ENCODE results near the gene RPL18A.

Gene RPL18A

DNA sequence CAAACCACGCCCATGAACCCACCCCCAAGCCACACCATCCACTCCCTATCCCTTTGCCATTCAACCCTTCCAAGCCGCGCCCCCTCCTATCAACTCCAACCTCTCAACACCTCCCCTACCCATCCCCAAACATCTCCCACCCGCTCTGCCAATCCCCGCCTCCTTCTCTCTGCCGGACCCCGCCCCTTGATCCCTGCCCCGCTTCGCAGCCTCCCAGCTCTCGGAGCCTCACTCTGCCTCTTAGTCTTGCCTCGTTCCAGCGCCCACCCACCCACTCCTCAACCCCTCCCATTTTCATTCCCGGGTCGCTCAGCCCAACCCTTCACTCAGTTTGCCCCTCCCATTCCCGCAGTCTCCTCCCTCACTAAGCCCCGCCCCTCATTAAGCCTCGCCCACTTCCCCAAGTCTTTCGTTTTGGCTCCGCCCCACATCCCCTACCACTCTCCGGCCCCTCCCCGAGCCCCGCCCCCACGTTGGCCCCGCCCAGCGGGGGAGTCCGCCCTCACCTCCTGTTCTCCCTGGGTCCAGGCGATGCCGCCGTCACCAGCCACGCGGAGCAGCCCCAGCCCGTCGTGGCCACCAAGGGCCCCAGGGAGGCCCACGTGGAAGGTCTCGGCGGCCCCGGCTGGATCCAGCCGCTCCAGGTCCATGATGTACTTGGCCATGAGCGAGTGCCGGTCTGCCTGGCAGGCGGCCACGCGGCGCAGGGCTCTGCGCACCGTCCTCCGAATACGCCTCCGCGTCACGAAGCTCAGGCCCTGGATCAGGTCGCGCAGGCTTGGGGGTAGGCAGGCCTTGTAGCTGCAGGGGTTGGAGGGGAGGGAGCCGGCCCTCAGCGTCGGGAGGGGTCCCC is 17.7 kb upstream of the RPL18A start:
- peak; percentile 39 for DNase-seq

DNA sequence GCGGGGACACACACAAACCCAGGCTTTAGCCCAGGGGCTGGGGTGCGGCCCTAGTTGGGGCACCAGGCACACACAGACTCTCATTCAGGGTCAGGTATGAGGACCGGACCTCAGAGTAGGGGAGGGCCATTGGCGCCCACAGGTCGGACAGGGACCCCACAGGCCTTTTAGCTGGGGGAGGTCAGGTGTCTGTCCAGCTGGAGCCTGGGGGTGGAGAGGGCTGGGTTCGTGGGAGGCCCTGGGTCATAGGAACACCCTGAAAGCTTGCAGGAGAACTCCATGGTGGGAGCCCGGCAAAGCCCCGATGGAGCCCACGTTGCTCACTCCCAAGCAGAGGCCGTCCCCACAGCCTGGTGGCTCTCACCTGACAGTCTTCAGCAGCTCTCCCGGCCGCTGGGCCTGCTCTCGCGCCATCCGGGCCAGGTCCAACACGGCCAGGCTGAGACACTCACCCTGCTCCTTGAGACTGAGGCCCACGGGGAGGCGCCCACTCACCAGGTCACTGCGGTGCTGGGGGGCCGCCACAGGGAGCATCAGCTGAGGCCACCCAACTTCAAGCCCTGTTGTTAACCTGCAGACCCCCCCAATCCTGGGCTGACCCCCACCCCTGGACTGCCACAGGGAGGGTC is 16.9 kb upstream of the RPL18A start:
- no peak for DNase-seq

DNA sequence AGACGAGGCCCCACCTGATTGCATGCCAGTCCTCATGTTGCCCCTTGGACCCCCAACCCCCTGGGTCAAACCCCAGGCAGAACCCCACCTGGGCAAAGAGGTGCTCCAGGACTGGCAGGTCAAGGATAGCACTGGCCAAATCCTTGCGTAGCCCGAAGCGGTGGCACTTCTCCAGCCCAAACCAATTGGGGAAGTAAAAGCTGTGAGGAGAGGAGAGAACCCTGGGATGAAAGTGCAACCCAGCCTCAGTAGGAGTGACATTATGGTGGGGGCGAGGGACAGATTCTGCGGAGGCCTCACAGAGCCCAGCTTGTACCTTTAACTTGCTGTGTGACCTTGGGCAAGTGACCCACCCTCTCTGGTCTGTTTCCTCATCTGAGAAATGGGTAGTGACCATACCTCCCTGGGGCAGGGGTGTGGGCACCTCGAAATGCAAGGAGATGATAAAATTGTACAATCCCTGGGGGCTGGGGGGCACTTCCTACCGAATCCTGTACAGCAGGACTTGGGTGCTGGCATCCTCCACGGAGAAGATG is 16.4 kb upstream of the RPL18A start:
- no peak for DNase-seq

DNA sequence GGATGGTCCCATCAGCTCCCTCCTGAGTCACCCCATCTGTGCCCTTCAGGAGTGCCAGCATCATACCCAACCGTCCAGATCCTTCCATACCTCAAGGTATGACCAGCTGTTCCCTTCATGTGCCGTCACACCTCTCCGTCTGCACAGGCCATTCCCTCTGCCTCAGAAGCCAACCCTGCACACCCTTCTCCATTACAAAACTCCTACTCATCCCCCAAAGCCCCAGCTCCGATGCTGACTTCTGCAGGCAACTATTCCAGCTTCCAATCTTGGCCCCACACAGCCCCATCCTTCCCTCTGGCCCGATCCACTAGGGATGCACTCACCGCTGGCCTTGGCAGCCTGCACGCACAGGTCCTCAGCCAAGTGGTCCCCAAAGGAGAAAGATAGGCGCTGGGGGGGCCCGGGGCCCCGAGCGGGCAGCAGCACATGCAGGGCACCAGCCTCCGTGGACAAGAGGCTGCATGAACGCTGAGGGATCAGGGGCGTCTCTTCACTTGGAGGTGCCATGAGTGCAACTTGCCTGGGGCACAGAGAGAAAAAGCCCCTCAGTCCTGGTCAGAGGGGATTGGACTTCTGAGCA is 15.7 kb upstream of the RPL18A start:
- DNase-seq = no peak

DNA sequence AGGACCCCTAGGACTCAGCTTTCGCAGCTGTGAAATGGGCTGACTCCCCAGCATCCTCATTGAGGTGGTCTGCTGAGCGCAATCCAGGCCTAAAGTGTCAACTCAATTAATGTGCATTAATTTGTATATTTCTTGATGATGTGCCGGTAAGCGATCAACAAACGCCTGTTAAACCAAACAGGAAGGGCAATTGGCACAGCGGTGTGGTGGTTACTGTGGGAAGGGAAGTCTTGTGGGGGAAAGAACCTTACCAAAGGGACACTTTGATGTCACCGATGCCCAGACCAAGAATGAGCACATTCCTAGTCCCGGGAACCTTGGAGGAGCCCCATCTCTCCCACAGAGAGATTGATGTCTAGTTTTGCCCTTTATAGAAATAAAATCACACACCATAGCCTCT is 13.6 kb upstream of the RPL18A start:
- peak; percentile 45 for DNase-seq

DNA sequence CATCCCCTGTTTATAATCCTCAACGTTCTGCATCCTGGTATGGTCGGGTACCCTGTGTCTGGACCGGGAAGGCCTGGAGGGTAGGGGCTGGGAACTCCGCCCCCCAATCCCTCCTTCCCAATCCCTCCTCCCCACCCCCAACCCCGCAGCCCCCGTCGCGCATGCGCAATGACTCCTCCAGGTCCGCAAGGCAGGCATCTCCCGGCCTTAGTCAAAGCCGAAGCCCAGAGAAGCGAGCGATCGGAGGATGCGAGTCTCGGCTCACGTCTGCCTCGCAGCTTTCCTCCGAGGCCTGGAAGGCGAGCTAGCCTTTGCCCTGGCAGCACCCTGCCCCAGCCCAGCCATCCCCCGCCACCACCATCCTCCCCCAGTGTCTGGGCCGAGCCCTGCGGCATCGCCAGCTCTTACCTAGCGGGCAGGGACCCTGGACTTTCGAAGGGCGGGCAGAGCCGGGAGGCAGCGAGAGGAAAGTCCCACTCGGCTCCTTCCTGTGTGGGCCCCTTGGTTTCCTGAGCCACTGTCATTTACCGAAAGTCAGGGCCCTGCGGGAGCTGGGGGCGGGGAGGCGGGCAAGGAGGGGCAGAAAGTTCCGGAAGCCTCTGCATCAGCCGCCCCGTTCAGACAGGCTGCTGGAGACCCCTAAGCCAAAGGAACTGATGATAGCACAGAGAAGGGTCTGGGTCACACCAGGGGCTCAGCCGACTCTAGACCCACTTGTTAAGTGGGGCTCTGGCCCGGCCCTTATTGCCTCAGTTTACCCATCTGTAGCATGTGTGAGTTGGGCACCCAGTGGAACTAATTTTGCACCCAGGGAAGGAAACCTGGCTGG is 12.0 kb upstream of the RPL18A start, which contains the start of gene JAK3:
JAK3 (minus strand) TSS at position 445 of the 829 bp plus-strand sequence. CDS start 3,565 bp downstream, outside the sequence.
- peak; percentile 88 for DNase-seq

DNA sequence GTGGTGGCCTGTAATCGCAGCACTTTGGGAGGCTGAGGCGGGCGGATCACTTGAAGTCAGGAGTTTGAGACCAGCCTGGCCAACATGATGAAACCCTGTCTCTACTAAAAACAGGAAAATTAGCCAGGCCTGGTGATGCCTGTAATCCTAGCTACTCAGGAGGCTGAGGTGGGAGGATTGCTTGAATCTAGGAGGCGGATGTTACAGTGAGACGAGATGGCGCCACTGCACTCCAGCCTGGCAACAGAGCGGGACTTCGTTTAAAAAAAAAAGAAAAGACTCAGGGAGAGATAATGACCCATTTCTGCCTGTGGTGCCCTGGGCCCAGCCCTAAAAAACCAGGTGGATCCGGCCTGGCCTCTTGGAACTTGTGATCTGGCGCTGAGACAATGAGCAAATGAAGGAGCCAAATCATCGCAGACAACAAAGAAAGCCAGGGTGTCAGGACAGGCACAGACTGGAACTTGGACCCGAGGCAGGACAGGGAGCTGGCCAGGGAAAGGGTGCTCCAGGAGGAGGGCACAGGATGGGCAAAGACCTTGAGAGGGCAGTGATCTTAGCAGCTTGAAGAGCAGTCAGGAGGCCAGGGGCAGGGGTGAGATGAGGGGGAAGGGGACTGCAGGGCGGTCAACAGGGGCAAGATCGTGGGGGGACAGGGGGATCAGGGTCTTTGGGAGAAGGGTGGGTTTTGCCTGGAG is 11.0 kb upstream of the RPL18A start:
- DNase-seq = no peak

DNA sequence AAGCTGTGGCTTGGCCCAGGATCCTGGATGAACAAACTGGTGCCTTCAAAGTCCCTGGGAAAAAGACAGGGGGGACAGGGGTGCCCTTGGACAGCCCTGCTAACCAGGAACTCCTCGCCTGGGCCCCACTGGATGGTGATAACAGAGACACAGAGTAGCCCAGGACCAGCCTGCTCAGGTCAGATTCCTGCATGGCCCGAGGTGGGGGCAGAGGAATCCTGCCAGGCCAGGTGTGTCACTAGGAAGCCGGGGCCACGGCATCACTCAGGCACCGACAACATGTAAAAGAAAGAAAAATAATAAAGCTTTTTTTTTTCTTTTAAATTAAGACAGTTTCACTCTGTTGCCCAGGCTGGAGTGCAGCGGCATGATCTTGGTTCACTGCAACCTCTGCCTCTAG is 5.6 kb upstream of the RPL18A start:
- DNase-seq = no peak

DNA sequence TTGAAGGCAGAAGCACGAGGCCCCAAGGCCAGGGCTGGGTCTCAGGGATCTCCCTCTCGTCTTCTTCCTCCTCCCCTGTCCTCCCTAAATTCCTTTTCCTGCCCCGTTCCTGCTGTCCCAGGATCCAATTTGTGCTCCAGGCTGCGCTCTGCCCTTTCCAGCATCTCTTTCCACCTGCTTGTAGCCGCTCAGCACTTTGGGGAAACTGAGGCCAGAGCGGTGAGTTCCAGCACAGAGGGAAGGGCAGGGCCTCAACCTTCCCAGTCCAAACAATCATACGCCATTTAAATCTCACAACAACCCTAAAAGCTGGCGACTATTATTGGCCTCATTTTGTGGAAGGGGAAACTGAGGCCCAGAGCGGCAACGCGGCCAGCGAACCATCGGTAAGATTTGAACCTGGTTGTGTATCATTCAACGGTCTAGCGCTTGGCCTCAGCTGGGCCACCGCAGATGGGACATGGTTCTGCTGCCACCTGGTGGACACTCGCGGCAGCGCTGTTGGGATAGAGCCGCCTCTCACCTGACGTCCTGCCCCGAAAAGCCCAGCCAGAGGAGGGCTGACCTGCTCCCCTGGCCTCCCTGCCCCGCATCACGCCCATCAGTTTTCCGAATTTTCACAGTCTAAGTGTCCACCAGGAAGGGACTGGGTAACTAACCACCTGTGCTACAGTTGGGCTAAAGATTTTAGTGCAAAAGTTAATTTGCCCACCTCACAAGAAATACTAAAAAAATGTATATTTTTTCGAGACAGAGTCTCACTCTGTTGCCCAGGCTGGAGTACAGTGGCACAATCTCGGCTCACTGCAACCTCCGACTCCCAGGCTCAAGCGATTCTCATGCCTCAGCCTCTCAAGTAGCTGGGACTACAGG is 4.2 kb upstream of the RPL18A start:
- DNase-seq = peak; percentile 85

DNA sequence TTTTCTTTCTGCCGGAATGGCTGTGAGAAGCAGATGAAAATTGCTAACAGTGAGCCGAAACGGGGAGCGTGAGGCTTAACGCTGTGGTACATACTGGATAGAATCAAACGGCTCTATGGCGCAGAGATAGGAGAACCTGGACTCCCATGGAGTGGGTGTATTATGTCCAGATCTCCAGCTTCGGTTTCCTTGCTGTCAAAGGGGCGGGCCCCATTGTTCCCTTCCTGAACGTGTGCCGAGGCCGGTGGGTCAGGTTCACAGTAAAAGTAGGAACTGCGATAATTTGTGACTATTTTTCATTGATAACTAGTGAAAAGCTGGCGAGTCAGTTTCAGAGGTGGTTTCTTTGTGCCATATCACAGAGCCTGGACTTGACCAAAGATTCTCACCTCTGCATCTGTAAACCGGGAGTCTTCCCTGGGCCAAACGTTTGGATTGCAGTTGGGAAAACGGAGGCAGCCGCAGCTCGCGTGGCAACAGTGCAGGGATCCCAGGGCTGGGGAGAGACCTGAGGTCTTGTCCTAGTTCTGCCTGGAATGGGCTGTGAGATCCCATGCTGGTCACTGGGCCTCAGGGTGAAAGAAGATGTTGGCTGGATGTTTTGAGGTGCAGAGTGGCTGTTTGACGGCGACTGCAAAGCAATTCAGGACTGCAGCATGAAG is 752 bp downstream of the RPL18A start:
- no peak for DNase-seq

DNA sequence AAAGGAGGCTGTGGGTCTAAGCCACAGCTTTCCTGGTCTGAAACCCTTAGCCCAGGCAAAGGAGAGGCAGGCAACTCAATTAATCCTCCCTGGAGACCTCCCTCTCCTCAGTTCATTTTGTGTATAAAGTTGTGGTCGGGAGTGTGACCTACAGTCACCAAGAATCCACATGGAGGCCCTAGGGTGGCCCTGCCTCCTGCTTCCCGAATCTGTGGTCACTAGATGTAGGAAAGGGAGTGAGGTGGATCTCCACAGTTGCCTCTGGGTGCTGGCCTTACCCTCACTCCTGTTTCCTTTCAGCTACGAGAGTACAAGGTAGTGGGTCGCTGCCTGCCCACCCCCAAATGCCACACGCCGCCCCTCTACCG is 1.3 kb downstream of the RPL18A start:
- no peak for DNase-seq

DNA sequence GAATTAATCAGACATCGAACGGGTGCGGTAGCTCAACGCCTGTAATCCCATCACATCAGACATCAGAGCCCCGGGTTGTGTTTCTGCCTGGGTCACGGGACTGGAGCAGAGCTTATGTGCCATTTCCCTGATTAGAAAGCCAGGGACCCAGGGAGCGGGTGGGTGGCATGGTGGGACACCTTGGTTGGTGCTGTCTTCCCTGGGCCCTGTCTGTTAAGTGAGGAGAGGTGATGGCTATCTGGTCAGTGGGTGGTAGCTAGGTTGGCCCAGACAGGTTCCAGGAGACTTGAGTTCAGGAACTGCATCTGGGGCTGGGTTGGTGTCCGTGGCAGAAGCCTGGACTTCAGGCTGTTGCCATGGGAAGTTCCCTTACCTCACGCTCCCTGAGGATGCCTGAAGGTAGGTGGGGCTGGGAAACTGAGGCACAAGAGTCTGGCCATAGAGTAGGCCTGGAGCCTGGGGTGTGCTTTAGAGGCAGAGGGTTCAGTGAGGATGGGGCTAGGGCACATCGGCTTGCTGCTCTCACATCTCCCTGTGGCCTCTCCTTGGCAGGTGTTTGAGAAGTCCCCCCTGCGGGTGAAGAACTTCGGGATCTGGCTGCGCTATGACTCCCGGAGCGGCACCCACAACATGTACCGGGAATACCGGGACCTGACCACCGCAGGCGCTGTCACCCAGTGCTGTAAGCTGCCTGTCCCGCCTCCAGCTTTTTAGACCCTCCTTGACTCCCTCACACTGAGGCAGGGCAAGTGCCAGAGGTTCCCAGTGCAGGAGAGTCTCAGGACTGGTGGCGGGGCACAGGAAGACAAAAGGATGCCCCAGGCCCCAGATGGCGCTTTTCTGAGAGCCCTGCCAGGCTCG is 2.1 kb downstream of the RPL18A start:
- no peak for DNase-seq

DNA sequence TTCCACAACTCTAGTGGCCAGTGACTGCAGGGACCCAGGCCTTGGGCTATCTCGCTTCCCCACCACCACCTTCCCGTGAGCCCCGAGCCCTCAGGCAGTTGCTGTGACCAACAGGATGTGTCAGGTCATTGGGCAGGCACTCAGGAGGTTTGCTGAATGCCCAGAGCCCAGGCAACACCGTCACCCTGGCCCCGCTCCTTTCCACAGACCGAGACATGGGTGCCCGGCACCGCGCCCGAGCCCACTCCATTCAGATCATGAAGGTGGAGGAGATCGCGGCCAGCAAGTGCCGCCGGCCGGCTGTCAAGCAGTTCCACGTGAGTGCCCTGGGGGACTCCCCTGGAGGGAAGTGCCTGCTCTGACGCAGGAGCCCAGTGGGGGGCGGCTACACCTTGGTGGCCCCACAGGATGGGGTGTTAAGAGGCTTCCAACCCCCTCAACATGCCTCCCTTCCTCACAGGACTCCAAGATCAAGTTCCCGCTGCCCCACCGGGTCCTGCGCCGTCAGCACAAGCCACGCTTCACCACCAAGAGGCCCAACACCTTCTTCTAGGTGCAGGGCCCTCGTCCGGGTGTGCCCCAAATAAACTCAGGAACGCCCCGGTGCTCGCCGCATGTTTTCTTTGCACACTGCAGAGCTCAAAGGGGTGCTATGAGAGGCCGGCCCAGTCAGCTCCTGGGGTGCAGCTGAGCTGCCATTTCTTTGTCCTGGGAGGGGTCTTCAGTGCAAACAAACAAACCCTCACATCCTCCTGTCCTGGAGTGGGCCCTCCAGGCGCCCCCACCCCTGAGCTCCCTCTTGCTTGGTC is 3.2 kb downstream of the RPL18A start:
- peak; percentile 39 for DNase-seq

DNA sequence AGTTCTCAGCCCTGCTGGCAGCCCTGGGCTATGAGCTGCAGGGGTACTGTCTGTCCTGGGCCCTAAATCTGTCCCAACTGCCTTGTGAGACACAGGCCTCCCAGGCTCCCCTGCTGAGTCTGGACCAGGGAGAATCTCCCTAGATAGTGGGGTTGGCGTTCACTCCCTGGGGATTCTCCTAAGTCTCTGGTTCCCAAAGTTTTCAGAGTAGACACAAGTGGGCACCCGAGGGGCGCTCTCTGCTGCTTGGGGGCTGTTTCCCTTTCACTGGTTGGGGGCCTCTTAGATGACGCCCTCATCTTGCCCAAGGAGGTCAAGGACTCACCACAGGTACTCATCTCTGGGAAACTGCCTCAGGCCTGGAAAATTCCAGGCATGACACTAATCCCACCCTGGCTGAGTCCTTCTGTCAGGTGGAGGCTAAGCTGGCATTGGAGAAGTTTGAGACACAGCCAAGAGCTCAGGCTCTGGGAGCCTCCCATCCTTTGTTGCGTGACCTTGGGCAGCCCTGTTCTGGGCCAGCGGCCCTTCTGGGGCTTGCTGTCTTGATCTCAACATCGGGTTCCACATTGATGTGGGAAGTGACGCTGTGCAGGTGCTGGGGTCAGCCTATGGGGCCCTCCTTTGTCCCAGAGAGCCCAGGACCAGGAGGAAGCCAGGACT is 3.9 kb downstream of the RPL18A start:
- DNase-seq = no peak

DNA sequence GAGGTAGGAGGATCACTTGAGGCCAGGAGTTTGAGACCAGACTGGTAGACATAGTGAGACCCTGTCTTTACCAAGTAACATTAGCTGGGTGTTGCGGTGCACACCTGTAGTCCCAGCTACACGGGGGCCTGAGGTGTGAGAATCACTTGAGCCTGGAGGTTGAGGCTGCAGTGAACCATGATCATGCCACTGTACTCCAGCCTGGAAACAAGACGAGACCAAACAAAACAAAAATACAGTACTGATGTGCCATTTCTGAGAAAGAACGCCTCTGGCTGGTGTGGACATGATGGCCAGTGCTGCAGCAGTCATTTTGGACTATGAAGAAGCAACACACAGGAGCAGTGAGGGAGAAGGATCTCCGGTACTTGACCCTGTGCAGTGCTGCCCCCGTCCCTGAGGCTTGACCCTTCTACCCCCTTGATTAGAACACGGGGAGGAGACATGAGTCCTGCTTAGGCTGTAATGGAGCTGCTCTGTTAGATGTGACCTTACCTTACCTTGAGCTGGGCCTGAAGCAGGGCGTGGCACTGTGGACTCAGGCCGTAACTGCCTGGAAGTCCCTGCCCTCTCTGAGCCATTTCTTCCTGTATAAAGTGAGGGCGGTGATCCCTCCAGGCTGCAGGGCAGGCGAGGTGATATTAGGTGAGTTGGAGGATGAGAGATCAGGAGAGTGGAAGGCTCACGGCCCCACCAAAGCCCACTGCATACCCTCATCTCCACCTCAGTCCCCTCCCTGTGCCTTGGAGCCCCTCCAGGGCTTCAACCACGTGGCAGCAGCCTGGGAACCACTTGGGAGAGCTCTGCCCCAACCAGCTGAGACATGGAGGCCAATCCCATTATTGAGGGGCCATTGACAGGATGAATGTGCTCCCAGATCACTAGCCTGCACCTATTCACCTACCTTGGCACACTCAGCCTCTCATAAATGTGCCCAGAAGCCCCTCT is 5.9 kb downstream of the RPL18A start:
- no peak for DNase-seq

DNA sequence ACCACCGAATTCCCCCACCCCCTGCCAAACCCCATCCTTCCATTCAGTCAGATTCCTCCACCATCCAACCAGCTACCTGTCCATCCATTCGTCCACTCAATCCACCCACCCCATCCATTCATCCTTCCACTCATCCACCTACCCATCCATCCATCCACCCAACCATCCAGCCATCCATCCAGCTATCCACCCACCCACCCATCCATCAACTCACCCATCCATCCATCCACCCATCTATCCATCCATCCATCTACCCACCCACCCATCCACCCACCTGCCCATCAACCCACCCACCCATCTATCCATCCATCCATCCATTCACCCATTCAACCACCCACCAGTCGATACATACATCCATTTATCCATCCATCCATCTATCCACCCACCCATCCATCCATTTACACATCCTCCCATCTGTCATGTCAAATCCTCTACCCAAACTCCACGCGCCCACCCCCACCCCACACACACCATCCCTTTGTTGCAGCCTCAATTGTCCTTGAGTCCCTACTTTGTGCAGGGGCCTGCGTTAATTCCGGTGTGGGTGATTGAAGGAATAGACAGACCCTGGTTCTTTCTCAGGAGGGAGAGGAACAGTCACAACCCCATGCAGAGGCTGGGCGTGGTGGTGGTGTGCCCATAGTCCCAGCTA is 6.7 kb downstream of the RPL18A start:
- DNase-seq = no peak
